HG02870 (cell line): ENCODE results near the gene LMLN.
"Not testable (repeated sequence)": the region's sequence is repeated elsewhere in the genome, so short reads cannot be mapped to it uniquely, and the experiment has no call there.

Source experiments
- ATAC-seq: cut with Tn5 transposase; IDR thresholded peaks from one replicate; pipeline ENCODE4 v1.9.1; 2021; ENCODE audit warnings: mild to moderate bottlenecking, moderate library complexity; ENCODE audit not compliant: unreplicated experiment

Gene LMLN, protein sequence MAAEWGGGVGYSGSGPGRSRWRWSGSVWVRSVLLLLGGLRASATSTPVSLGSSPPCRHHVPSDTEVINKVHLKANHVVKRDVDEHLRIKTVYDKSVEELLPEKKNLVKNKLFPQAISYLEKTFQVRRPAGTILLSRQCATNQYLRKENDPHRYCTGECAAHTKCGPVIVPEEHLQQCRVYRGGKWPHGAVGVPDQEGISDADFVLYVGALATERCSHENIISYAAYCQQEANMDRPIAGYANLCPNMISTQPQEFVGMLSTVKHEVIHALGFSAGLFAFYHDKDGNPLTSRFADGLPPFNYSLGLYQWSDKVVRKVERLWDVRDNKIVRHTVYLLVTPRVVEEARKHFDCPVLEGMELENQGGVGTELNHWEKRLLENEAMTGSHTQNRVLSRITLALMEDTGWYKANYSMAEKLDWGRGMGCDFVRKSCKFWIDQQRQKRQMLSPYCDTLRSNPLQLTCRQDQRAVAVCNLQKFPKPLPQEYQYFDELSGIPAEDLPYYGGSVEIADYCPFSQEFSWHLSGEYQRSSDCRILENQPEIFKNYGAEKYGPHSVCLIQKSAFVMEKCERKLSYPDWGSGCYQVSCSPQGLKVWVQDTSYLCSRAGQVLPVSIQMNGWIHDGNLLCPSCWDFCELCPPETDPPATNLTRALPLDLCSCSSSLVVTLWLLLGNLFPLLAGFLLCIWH

DNA sequence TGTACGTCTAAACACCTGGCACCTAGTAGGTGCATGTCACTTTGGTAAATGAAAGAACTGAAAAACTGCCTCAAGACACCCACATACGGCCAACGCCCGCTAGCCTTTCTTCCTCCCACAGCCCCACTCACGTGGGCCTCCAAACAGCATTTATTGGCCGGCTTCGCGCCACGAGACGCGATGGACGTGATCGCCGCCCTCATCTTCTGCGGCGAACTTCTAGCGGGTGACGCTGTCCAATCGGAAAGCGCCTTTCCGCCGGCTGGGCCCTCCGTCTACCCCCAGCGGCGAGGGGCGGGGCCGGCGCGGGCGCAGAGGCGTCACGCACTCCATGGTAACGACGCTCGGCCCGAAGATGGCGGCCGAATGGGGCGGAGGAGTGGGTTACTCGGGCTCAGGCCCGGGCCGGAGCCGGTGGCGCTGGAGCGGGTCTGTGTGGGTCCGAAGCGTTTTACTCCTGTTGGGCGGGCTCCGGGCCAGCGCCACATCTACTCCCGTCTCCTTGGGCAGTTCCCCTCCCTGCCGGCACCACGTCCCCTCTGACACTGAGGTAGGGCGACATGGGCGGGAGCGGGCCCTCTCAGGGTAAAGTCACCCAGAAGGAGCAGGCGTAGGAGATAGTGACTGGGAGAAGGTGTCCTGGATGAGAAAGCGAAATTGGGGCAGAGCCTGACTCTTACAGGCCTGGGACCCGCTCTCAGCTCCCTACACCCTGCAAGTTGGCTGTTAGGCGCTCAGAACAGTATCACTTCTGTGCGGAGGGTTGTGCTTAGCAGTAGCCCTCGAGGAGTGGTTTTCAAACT lies at the start of gene LMLN:
Gene LMLN, plus strand, starts transcription at position 327 of the 803 bp plus-strand sequence. Its CDS starts 29 bp downstream, at position 356.
- peak; percentile 96 for ATAC-seq

DNA sequence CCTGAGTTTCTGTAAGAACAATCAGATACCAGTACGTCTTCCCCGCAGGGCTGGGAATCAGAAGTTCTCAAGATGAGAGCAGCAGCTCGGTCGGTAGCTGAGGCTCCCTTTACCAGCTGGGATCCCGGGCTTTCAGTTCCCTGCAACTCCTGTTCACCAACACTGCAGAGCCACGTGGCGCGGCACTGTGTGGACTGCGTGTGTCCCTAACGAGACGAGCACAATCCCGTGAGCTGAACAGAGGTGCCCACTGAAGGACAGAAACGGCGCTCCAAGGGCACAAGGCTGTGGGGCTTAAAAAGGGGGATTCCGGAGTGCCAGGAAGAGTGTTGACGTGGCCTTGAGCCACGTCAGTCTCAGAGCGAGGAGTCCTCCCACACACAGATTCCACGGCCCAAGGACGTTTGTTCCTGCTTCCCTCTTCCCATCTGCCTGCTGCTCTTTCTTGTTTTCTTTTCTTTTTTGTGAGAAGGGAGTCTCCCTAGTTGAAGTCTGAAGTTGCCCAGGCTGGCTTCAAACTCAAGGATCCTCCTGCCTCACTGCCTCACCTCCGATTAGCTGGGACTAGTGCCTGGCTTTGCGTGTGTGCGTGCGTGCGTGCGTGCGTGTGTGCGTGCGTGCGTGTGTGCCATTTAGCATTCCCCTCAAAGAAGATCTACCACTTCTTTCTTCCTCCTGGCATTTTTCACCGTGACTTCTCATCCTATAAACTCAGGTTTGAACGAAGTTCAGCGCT lies 47.1 kb upstream of the LMLN start:
- no peak for ATAC-seq

- ATAC-seq = no peak
Observed at GRCh38 chr3:197913641-197914380, 46.2 kb upstream of the LMLN start.

DNA sequence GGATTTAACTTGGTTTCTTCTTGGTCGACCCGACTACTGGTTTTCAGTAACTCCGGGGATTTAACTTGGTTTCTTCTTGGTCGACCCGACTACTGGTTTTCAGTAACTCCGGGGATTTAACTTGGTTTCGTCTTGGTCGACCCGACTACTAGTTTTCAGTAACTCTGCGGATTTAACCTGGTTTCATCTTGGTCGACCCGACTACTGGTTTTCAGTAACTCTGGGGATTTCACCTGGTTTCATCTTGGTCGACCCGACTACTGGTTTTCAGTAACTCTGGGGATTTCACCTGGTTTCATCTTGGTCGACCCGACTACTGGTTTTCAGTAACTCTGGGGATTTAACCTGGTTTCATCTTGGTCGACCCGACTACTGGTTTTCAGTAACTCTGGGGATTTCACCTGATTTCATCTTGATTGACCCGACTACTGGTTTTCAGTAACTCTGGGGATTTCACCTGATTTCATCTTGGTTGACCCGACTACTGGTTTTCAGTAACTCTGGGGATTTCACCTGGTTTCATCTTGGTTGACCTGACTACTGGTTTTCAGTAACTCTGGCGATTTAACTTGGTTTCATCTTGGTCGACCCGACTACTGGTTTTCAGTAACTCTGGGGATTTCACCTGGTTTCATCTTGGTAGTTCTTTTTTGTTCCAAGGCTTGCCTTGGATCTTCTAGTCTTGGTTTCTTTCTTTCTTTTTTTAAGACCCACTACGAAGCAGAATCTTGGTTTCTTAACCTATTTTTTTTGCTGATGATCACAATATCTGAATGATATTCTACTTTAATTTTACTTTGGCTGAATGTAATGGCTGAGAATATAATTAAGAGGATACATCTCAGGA lies 38.4 kb upstream of the LMLN start:
- not testable (repeated sequence) for ATAC-seq

GRCh38 chr3:197926418-197926817 lies 33.6 kb upstream of the LMLN start:
- ATAC-seq = no peak

DNA sequence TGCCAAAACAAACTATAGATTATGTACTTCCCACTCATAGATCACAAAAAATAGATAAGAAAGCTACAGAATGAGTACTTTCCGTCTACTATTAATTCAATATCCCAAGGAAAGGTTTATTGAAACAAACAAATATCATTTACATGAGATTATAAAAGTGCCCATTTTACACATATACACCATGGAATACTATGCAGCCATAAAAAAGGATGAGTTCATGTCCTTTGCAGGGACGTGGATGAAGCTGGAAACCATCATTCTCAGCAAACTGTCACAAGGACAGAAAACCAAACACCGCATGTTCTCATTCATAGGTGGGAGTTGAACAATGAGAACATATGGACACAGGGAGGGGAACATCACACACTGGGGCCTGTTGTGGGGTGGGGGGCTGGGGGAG lies 32.4 kb upstream of the LMLN start:
- not testable (repeated sequence) for ATAC-seq

DNA sequence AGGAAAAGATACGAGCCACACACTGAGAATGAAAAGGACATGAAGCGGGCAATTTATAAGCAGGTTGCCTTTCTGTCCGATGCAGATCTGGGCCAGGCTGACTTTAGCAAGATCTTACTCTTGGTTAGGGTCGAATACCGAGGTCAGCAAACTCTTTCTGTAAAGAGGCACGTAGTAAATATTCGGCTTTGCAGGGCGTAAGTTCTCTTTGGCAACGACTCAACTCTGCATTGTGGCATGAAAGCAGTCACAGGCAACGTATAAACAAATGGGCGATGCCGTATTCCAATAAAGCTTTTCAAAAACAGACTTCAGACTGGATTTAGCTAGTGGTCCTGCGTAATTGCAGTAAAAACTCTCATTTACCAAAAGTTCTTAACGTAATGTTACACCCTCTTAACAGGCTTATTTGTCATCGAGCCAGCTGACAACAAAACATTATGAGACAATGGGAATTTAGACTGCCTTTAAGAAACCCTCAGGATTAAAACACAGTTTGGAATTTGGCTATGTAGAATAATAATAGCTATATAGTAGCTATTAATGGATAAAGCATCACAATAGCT lies 23.1 kb upstream of the LMLN start:
- ATAC-seq = no peak

GRCh38 chr3:197940745-197941384 lies 19.2 kb upstream of the LMLN start:
- no peak for ATAC-seq

DNA sequence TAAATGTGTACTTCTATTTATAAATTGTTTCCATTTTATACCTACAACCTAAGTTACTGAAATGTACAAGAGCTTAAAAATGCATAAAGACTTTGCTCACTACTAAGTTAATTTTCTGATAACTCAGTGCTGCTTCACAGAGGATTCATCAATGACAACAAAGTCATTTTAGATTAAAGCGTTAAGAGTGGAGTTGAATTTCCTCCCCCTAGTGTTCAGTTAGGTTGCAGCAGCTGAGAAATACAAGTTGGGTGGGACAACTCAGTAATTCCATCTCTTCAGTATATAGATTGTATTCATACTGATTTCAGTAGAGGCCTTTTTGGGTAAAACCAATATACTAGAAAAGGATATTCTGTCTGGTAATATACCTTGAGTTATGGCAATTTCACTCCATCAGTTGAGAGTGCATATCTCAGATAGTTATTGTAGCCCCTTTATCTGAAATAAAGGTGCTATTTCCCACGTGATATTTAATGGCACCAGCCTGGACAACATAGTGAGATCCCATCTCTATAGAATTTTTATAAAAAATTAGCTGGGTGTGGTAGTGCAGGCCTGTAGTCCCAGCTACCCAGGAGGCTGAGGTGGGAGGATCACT lies 17.0 kb upstream of the LMLN start:
- no peak for ATAC-seq

DNA sequence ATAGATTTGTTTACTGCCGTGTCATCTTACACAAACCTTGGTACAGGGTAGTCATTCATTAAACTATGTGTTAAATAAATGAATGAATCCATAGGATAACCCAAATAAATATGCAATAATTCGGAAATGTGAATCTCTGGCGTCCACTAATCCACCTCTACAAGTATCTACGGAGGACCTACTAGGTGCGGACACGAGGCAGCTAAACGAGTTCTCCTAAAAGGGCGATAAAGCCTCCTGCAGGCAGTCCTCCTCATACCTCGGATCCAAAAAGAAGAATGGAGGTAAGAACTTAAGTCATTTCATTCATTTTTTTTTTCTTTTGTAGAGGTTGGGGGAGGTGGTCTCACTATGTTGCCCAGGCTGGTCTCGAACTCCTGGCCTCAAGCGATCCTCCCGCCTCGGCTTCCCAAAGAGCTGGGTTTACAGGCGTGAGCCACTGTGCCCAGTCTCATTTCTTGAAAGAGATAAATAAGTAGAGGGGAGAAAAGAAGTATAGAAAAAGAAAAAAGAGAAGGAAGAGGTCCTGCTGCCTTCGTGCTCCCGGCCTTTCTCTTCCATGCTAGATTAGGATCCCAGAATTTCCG lies 10.7 kb upstream of the LMLN start:
- ATAC-seq = no peak

DNA sequence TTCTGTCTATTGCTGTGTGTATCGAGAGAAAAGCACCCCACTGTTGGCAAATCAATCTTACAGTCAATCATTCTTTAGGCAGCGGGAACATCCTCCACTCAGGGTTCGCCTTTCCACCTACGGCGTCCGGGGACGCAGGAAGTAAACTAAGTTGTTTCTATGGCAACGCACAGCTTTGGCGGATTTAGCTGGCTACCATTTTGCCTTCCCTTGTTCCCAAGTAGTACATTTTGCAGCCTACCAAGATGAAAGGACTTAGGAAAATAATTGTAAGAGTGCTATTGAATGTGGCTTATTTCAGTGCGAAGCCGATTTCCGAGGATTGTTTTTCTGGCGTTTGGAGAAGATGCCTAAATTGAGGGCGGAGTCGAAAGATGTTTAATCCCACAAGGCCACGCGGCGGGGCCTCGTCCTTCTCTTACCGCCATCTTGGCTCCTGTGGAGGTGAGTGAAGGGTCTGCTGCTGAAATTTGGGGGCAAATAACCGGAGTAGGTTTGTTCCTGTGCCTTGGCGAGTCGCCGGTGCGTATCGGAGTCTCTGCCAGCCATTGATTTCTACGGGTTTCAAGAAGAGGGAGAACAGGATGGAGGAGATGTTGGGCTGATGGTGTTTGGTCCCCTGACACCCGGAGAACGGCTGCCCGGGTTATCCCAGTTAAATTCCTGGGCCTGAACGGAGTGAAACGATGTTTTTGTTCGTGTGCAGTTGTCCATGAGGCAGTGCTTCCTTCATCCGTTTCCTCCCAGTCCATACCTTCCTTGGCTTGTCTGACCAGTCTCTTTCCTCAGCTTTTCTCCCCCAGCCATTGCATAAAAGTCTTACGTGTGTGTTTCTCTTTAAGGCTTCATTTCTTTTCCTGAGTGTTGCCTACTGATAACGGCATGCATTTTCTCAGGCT lies 10.0 kb upstream of the LMLN start, which contains the start of gene RPL35A:
Gene RPL35A, plus strand, starts transcription at position 413 of the 899 bp plus-strand sequence. CDS start 778 bp downstream, outside the sequence.
- ATAC-seq = peak; percentile 90

- ATAC-seq = no peak
Observed at GRCh38 chr3:197950677-197951061, 9.3 kb upstream of the LMLN start.

- ATAC-seq = no peak
Observed at GRCh38 chr3:197951392-197951990, 8.5 kb upstream of the LMLN start.

DNA sequence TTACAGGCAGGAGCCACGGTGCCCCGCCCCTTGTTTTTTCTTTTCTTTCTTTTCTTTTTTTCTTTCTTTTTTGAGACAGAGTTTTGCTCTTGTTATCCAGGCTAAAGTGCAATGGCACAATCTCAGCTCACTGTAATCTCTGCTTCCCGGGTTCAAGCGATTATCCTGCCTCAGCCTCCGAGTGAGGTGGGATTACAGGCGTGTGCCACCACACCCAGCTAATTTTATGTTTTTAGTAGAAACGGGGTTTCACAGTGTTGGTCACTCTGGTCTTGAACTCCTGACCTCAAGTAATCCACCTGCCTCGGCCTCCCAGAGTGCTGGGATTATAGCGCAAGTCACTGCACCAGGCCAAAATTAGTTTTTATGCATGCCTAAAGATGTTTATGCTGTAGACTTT lies 7.6 kb upstream of the LMLN start:
- ATAC-seq = no peak

DNA sequence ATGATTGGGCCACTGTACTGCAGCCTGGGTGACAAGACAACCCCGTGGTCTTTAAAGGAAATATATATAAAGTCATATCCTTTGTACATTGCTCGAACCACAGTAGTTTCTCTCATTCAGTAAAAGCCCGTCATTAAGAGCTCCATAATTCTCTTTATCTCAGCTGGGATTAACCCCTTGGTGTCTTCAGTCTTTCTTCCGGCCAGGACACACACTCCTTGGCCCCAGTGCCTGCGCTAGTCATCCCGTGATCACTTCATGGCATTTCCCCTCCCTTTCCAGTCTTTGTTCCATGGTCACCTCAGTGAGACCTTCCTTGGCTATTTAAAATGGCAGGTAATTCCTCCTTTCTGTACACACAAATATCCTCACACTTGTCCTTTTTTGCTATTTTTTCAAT lies 6.7 kb upstream of the LMLN start:
- ATAC-seq = no peak

- no peak for ATAC-seq
Observed at GRCh38 chr3:197953881-197954280, 6.1 kb upstream of the LMLN start.
